Activated CD8-positive, alpha-beta memory T cell treated with anti-CD3 and anti-CD28 coated beads, Interleukin-2, amount 50 U/mL, for 24 hours (primary cell): ENCODE data around the gene BPNT1.
"Not testable (repeated sequence)": the region's sequence is repeated elsewhere in the genome, so short reads cannot be mapped to it uniquely, and the experiment has no call there.

Experiments
- DNase-seq: peaks from one replicate; pipeline ENCODE4 v3.0.0-alpha.2; 2020; ENCODE audit errors: extremely low read depth

The BPNT1 gene, protein sequence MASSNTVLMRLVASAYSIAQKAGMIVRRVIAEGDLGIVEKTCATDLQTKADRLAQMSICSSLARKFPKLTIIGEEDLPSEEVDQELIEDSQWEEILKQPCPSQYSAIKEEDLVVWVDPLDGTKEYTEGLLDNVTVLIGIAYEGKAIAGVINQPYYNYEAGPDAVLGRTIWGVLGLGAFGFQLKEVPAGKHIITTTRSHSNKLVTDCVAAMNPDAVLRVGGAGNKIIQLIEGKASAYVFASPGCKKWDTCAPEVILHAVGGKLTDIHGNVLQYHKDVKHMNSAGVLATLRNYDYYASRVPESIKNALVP

DNA sequence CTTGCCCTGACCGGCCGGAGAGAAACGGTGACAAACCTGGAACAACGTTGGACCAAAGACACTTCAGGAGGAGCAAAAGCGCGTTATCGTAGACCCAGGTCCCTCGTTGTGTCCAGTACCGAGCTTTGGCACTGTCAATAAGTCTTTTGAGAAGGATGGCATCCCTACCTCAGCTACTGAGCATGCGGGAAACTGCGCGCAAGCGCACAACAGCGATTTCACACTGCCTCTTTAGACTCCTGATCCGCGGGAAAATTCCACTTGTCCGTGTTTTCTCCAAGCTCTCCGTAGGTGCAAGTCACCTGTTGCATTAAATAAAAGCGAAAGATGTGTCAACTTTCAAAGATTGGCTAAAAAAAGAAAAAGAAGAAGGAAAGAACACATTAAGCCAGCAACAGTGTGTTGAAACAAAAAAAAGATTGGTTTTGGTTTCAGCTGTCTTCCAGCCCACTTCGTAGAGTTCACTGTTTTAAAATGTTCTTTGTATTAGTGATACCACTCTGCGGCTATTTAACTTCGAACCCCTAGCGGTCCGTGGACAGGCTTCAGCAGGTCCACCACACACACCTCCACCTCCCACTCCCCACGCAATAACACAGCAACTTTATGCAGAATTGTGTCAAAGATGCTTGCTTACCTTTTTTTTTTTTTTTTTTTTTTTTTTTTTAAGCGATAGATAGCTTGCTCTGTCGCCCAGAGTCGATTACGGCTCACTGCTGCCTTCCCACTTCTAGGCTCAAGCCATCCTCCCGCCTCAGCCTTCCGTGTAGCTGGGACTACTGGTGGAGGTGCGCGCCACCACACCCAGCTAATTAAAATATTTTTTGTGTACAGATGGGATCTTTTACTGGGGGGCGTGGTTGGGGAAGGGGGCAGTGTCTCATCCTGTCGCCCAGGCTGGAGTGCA is at the start of gene BPNT1:
Gene BPNT1 (minus strand): TSS at position 139 of the 907 bp plus-strand sequence. CDS start 9,942 bp downstream, outside the sequence.
- DNase-seq, result peak; percentile 98

DNA sequence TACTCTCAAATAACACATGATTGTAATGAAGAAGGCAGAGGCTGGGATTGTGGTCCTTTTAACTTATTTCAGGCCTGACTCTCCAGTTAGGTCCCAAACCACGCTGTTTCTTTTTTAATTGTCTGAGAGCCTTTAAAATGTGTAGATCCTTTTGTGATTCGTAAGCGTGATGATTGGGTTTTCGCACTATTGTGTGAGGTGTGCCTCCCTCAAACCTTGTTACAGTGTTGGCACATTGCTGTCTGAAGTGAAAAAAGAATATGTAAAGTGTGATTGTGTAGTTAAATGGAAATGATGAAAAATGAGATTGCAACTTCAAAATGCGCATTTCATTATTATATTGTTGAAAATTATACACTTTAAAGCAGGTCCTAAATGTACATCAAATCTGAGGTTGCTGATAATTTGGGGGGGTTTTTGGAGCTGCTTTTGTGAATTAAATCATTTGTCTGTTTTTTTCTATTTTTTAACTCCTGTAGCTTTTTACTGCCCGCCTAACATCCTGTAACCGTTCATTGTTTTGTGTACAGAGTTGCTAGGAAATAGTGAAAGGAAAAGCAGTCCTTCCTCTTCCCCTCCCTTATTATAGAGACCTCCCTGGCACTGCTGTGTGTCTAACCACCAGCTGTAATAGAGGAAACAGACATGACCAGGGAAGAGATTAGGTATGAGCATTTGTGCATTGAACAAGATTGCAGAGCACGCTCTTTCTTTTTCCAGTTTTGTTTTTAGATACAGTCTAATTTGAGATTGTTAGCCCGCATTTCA is 47.6 kb upstream of the BPNT1 start:
- DNase-seq, result no peak

DNA sequence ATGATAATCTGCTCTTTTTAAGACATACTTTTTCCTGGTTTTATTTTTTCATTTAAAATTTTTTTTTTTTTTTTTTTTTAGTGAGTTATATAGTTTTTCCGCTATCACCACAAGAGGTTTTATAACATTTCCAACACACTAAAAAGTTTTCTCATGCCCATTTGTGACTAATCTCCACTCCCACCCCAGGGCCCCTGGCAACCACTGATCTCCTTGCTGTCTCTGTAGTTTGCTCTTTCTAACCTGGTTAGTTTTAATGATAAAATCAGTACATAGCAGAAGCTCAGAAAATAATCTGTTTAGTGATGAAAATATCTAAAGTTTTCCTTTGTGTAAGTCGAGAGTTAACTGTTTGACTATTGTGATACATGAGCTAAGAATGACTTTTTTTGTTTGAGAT is 46.2 kb upstream of the BPNT1 start:
- DNase-seq, result no peak

DNA sequence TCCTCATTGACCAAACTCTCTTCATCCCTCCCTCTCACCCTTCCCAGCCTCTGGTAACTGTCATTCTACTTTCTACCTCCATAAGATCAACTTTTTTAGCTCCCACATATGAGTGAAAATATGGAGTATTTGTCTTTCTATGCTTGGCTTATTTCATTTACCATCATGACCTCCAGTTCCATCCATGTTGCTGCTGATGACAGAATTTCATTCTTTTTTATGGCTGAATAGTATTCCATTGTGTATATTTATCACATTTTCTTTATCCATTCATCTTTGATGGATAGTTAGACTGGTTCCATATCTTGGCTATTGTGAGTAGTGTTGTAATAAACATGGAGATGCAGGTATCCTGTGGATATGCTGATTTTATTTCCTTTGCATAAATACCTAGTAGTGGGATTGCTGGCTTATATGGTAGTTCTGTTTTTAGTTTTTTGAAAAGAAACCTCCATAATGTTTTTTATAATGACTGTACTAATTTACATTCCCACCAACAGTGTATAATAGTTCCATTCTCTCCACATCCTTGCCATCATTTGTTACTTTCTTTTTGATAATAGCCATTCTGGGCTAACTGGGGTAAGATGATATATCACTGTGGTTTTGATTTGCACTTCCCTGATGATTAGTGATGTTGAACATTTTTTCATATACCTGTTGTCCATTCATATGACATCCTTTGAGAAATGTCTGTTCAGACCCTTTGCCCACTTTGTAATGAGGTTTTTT is 40.1 kb upstream of the BPNT1 start:
- DNase-seq, result no peak

DNA sequence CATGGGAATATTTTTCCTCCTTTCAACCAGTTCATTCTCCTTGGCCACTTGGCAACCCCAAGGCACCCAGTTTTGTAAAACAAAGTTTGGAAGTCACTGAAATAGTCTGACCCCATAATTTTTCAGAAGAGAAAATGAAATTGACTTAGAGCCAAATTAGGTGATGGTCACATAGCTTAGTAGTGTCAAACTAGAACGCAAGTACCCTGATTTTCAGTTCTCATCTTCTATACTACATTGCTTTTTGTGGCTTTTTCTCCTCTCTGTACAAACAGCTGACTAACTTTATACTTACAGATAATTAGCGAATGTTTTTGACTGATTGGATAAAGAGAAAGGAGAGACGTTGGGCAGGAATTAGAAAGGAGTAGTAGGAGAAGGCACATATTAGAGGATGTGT is 37.5 kb upstream of the BPNT1 start:
- DNase-seq, result no peak

DNA sequence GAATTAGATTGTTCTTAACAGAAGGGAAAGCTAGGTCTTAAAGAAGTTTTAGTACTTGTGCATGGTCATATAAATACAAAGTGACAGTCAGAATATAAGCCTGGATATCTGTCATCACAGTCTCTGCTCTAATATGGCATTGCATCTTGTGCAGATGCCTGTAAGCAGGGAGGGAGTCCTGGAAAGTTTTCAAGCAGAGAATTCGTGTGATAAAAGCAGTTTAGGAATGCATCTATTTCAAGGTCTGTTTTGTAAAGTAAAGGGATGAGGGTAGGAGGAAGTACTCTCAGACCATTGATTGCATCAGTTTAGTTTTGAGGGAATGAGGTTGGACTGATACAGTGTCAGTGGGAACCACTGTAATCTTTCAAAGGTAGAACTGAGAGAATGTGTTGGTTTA is 35.0 kb upstream of the BPNT1 start:
- DNase-seq, result no peak

DNA sequence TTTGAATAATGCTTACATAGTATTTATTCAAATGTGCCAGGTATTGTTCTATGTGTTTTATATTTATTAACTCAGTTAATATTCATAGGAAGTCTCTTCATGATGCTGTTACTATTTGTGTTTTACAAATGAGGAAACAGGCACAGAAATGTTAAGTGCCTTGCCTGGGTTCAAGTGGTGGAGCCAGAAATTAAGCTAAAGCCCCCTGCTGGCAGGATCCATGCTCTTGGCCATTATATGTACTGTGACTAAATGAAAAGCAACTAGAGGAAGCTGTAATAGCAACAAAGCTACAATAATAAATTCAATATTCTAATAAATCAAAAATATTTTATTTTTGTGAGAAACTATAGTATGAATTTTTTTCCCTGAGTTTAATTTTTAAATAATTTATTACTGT is 34.3 kb upstream of the BPNT1 start:
- DNase-seq, result no peak

DNA sequence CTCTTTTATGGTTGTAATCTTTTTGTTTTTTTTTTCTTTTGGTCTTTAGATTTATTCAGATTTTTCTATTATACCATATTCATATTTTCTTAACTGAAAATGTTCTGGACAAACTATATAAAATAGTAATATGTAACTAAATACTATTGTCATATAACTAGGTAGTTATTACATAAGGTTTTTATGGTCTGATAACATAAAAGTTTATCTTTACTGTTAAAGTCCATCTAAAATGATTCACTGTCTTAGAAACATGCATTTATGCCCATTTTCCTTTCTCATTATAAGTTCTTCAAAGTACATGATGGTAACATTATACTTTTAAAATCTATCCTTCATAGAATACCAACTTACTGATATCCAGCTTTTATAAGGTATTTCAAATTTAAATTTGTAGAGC is 33.5 kb upstream of the BPNT1 start:
- DNase-seq, result no peak

DNA sequence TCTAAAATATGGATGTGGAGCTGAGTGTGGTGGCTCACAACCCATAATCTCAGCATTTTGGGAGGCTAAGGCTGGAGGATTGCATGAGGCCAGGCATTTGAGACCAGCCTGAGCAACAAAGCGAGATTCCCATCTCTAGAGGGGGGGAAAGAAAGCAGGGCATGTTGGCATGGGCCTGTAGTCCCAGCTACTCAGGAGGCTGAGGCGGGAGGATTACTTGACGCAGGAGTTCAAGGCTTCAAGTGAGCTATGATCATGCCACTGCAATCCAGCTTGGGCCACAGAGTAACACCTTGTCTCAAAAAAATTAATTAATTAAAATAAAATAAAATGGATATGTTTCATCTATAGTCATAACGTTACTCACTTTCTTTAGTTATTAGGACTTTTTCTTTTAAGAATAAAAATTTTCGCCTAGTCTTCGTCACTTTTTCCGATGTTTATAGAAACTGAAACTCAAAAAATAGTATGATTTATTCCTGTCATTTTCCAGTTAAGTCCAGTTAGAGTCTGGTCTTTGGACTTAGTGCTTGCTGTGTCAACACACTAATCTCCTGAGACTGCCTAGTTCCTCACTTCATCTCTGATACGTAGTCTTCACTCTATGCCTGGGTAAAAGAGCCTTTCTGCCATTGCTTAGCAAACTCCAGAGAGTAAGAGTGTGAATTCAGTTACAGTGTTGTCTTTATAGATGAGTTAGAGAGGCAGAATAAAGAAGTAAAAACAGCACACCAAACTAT is 32.4 kb upstream of the BPNT1 start:
- DNase-seq, result no peak

DNA sequence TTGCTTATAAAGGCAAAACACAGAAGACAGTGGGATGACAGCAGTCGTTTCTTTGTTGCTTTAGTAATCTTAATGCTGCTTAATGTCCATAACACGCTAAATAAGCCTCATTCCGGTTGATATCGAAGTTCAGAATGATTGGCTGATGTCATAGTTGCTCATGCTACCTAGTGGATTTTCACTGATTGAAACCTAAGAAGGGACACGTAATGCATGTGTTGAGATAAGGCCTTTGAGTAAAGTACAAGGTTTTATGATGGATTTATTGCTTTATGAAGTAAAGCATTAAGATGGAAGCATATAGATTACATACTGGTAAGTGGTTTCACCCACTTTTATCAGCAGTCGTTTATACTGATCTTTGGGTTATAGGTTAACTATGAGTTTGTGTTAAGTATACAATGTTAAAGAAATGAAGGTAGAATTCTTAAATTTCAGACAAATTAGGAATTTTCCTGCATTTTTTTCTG is 29.5 kb upstream of the BPNT1 start:
- no peak for DNase-seq

DNA sequence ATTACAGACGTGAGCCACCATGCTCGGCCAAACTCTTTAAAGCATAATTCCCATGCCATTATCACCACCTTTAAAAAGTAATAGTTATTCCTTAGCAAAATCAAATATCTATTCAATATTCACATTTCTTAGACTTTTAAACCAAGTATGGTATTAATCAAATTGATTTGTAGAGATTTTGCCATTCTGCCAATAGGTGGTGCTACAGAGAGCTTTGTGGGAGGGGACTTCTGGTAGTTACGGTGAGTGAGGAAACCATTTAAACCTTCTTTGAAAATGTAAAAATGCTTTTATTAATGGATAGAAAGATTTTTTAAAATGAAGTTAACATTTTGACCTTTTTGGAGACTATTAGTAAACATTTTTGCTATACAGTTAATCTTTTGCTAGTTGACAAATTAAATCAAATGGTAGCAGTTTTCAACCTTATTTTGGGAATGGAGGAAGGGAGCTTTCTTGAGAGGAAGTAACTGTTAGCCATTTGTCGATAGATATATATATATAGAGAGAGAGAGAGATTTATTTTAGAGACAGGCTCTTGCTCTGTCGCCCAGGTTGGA is 23.6 kb upstream of the BPNT1 start:
- DNase-seq, result no peak

DNA sequence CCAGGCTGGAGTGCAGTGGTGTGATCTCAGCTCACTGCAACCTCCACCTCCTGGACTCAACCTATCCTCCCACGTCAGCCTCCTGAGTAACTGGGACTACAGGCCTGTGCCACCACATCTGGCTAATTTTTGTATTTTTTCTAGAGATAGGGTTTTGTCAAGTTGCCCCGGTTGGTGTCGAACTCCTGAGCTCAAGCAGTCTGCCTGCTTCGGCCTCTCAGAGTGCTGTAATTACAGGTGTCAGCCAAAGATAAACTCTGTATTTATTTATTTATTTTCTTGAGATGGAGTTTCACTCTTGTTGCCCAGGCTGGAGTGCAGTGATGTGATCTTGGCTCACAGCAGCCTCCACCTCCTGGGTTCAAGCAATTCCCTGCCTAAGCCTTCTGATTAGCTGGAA is 23.0 kb upstream of the BPNT1 start:
- DNase-seq, result not testable (repeated sequence)

DNA sequence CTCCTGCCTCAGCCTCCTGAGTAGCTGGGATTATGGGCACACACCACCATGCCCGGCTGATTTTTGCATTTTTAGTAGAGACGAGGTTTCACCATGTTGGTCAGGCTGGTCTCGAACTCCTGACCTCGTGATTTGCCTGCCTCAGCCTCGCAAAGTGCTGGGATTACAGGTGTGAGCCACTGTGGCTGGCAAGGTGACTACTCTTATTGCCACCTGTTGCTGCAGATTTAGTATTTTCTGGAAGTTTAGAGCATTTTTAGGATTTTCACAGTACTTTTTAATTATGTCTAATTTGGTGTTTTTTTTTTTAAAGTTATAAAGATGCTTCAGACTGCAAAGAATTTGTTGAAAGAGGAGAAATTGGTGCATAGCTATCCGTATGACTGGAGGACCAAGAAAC is 20.9 kb upstream of the BPNT1 start:
- not testable (repeated sequence) for DNase-seq

DNA sequence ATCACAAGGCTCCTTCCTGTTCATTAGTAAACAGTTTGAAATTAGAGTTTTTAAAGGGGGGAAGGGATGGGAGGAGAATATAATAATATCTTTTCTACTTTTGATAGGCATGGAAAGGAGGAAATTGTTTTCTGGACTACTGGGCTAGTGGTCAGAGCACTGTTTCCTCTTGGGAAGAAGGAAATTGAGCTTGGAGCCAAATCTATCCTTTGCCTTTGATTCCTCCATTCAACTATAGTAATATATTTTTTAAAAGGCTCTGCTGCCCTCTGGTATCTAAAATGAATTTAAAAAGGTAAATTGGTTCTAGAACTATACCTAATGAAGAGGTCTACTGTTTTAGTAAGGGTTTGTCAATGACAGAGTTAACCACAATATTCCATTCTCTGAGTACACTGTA is 10.2 kb upstream of the BPNT1 start:
- no peak for DNase-seq

DNA sequence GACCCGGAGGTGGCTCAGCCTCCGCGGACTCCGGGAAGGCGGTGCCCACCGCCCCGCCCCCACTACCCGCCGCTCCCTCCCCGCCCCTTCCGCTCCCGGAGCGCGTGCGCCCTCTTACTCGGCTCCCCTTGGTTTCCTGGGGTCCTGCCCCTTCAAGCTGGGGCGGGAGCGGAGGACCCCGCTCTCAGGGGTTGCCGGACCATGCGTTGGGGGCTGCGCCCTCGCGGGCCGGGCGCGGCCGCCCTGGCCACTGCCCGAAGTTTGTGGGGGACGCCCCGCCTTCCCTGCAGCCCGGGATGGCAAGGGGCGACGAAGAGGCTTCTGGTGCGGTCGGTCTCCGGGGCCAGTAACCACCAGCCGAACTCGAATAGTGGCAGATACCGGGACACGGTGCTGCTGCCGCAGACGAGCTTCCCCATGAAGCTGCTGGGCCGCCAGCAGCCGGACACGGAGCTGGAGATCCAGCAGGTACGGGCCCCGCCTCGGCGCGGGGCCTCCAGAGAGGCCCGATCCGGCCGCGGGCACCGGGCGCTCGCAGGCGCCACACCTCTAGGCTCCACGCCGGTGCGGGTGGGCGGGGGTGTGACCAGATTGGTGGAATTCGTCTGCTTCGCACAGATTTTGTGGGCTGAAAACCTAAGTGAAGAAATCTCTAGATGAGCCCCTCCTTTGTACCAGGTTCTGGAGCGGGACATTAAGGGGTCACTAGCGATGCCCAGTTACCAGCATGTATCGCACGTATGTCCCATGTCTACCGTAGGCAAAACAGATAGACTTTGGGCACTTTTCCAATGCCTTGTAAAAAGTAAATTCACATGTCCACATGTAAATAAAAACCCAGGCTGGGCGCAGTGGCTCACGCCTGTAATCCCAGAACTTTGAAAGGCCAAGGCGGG is 4.7 kb upstream of the BPNT1 start, which contains the start of gene IARS2:
Gene IARS2 (plus strand): TSS at position 117 of the 896 bp plus-strand sequence. CDS start 85 bp downstream, at position 202.
- DNase-seq, result peak; percentile 75

DNA sequence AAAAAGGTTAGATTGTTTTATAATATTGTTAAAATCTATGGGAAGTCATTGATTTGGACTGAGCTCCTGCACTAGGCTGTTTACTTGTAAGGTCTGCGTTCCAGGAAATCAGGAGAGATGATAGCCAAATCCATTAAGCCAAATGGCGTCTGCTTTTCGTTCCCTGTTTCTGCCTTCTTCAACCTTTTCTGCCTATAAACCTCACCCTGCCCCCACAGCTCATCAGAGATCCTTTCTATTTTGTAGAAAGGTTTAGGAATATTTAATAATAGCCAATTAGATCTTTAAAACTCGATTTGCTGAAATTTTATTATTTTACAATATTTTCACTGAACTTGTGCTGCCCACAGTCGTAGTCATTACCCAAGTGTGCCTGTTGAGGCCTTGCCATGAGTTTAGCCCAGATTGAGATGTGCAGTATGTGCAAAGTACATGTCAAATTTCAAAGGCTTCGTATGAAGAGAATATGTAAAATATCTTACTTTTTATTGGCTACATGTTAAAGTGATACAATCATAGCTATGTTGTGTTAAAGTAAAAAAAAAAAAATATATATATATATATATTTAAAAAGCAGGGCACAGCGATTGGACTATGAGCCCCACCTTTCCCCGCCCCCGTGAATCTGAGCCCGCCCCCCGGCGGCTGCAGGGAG is 3.9 kb upstream of the BPNT1 start:
- DNase-seq, result no peak

DNA sequence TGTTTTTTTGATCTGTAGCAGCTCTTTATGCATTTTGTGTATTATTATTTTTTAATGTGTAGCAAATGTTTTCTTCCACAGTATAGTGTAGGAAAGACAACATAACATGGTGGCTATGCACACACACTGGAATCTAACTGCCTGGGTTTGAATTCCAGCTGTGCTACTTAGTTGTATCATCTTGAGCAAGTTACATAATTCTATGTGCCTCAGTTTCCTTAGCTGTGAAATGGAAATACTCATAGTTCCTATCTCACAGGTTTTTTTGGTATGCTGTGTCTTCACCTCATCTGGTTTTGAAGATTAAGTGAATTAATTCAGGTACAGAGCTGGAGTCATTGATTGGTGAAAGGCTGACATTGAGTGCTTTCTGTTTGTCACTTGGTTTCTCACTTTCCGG is 3.1 kb upstream of the BPNT1 start:
- DNase-seq, result no peak

DNA sequence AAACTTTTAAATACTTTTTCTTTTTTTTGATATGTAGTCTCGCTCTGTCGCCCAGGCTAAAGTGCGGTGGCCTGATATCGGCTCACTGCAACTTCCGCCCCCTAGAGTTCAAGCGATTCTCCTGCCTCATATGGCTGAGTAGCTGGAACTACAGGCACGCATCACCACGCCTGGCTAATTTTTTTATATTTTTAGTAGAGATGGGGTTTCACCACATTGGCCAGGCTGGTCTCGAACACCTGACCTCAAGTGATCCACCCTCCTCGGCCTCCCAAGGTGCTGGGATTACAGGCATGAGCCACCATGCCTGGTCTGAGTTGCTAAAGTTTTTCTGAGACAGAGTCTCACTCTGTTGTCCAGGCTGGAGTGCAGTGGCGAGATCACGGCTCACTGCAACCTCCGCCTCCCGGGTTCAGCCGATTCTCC is 3.3 kb downstream of the BPNT1 start:
- DNase-seq, result not testable (repeated sequence)

DNA sequence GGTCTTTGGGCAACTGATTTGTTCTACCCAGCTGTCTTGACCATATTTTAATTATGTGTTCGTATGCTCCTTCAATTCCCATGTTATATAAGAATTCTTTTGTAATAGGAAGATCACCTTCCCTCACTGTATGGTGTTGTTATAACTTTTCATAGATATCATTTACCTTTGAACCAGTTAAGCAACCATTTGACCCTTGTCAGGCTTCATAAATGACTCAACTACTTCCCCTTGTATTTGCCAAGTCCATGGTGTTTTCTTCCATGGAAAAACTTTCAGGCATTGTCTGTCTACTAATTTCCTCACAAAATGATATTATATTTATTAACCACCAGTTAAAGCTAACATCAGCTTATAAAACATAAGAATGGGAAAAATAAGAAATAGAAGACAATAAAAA is 5.1 kb downstream of the BPNT1 start:
- no peak for DNase-seq
